Caco-2 (cell line): Measurements from ENCODE around the gene COL20A1. TPM values are rescaled to one million over a fixed set of nuclear protein-coding genes. Genes with fewer than 3 reads are reported as not detected.

Source experiments
- BruUV-seq: library from RNA; stranded (reverse); fragments of 400-500 nt; replicated peaks from 2 replicates; lab custom pipeline; 2021; lab: Mats Ljungman, UMichigan
- CTCF ChIA-PET: fragments of 300-600 bp; sonication (Branson Sonifier 250); formaldehyde crosslinking; loops from one replicate; lab custom pipeline; 2022; ENCODE audit warnings: antibody characterized with exemption; lab: Charles Lee
- POLR2A ChIA-PET: fragments of 300-600 bp; sonication (Branson Sonifier 250); formaldehyde crosslinking; loops from one replicate; lab custom pipeline; 2022; ENCODE audit warnings: antibody characterized with exemption; lab: Charles Lee
- DNase-seq, 2 experiments: peaks; one replicate each; pipeline versions ENCODE4 v3.0.0 to v3.0.0-alpha.2; 2020 to 2022
- H3K27me3 ChIP-seq: replicated peaks from 2 replicates; pipeline ENCODE4 v1.6.0; 2011; ENCODE audit warnings: low read length; ENCODE audit not compliant: control insufficient read depth, insufficient read depth
- H3K36me3 ChIP-seq: 2 replicates; pipeline ENCODE4 v1.5.1; 2011; ENCODE audit warnings: low read length; ENCODE audit not compliant: control insufficient read depth, insufficient read depth
- H3K4me1 ChIP-seq: fragments of 250-450 bp; sonication (Bioruptor Pico); 2 replicates; pipeline ENCODE4 v1.5.1; 2020; ENCODE audit warnings: mild to moderate bottlenecking
- H3K4me3 ChIP-seq: 2 replicates; pipeline ENCODE4 v1.5.1; 2011; ENCODE audit warnings: low read depth, mild to moderate bottlenecking, control low read depth, low read length
- H3K9me3 ChIP-seq: fragments of 250-450 bp; sonication (Bioruptor Pico); 2 replicates; pipeline ENCODE4 v1.5.1; 2020; ENCODE audit warnings: mild to moderate bottlenecking, moderate library complexity
- H3K27ac Mint-ChIP-seq: one replicate; pipeline ENCODE4 v1.8.0; 2022; ENCODE audit warnings: mixed read lengths; ENCODE audit not compliant: unreplicated experiment
- H3K27me3 Mint-ChIP-seq: one replicate; pipeline ENCODE4 v1.8.0; 2022; ENCODE audit warnings: mixed read lengths; ENCODE audit not compliant: insufficient read depth, unreplicated experiment
- H3K36me3 Mint-ChIP-seq: one replicate; pipeline ENCODE4 v1.8.0; 2022; ENCODE audit warnings: mild to moderate bottlenecking, mixed read lengths; ENCODE audit not compliant: insufficient read depth, unreplicated experiment
- H3K4me1 Mint-ChIP-seq: one replicate; pipeline ENCODE4 v1.8.0; 2022; ENCODE audit warnings: low read depth, mixed read lengths; ENCODE audit not compliant: unreplicated experiment
- H3K4me3 Mint-ChIP-seq: one replicate; pipeline ENCODE4 v1.8.0; 2022; ENCODE audit warnings: mild to moderate bottlenecking, moderate library complexity, mixed read lengths; ENCODE audit not compliant: unreplicated experiment
- H3K9me3 Mint-ChIP-seq: one replicate; pipeline ENCODE4 v1.8.0; 2022; ENCODE audit warnings: mixed read lengths; ENCODE audit not compliant: unreplicated experiment
- intact Hi-C: fragments of 100-400 bp; cut with micrococcal nuclease; formaldehyde crosslinking; loops from one replicate; pipeline ENCODE4 v1.10.0; 2022; ENCODE audit not compliant: unreplicated experiment
- total RNA-seq: library from RNA; stranded (reverse); gene quantifications from 2 replicates; pipeline ENCODE4 v1.2.3, GENCODE V29; 2022
- TF ChIP-seq, protein P1 (sequence below), 2 experiments: fragments of 200-600 bp in 1 of 2; IDR thresholded peaks; 1 replicate in 1 of 2; 2 replicates in 1 of 2; pipeline versions ENCODE4 v1.5.1 to v1.8.0; 2011 to 2022; ENCODE audit warnings: antibody characterized with exemption in 1 of 2, control low read depth in 1 of 2, inconsistent platforms in 1 of 2, low read depth in 1 of 2, low read length in 1 of 2, mild to moderate bottlenecking in 1 of 2, moderate library complexity in 1 of 2; ENCODE audit not compliant: insufficient read depth in 1 of 2, severe bottlenecking in 1 of 2, unreplicated experiment in 1 of 2

The COL20A1 gene
- total RNA-seq, 1 experiment from 2014 or later, result 0.27 TPM

- BruUV-seq, result no TSS peak
- Histone ChIP-seq H3K36me3 (no peaks in the 10 kb centered on the region), H3K4me3 (no peak overlapping the region), H3K27me3 (no peaks in the 10 kb centered on the region), H3K9me3 (no peaks in the 10 kb centered on the region), H3K4me1 (no peaks in the 10 kb centered on the region)
- Mint-ChIP-seq H3K9me3 (no peaks in the 10 kb centered on the region), H3K27ac (no peak overlapping the region), H3K36me3 (no peaks in the 10 kb centered on the region), H3K4me3 (no peak overlapping the region), H3K4me1 (no peaks in the 10 kb centered on the region), H3K27me3 (peaks cover 4% of the 10 kb centered on the region)
- CTCF ChIA-PET, result interaction anchor here (4.7 kb wide), 1 partner anchor 74 kb away, joined by 135 read pairs; no protein-coding TSS in a partner anchor
- DNase-seq, result no peak
- TF ChIP-seq, protein P1, sequence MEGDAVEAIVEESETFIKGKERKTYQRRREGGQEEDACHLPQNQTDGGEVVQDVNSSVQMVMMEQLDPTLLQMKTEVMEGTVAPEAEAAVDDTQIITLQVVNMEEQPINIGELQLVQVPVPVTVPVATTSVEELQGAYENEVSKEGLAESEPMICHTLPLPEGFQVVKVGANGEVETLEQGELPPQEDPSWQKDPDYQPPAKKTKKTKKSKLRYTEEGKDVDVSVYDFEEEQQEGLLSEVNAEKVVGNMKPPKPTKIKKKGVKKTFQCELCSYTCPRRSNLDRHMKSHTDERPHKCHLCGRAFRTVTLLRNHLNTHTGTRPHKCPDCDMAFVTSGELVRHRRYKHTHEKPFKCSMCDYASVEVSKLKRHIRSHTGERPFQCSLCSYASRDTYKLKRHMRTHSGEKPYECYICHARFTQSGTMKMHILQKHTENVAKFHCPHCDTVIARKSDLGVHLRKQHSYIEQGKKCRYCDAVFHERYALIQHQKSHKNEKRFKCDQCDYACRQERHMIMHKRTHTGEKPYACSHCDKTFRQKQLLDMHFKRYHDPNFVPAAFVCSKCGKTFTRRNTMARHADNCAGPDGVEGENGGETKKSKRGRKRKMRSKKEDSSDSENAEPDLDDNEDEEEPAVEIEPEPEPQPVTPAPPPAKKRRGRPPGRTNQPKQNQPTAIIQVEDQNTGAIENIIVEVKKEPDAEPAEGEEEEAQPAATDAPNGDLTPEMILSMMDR (IDR thresholded peaks at IDR 0.05; ENCODE audit: insufficient read depth in 1 of 2, low read depth in 1 of 2, low read length in 1 of 2, severe bottlenecking in 1 of 2, unreplicated experiment in 1 of 2), result no peak
- POLR2A ChIA-PET, result no interaction called here
- intact Hi-C loops, result loop anchor here (10.0 kb wide), 1 partner anchor 177 kb away; no protein-coding TSS in a partner anchor
Observed at GRCh38 chr20:63307538-63308217, 14.7 kb downstream of the COL20A1 start.

GRCh38 chr20:63308218-63308911 is 15.4 kb downstream of the COL20A1 start:
- no peaks in the 10 kb centered on the region for H3K4me1 ChIP-seq
- H3K36me3 ChIP-seq, result no peaks in the 10 kb centered on the region
- CTCF ChIA-PET, result interaction anchor here (1.4 to 4.7 kb wide), 7 partner anchors 9 to 85 kb away, joined by 4 to 135 read pairs (median 7); partner anchors contain the start of gene ARFGAP1
- no peaks in the 10 kb centered on the region for H3K9me3 Mint-ChIP-seq
- no peak overlapping the region for H3K27ac Mint-ChIP-seq
- TF ChIP-seq, protein P1 (IDR thresholded peaks at IDR 0.05; ENCODE audit: insufficient read depth in 1 of 2, low read depth in 1 of 2, low read length in 1 of 2, severe bottlenecking in 1 of 2, unreplicated experiment in 1 of 2), result no peak
- no peaks in the 10 kb centered on the region for H3K9me3 ChIP-seq
- H3K27me3 ChIP-seq, result no peaks in the 10 kb centered on the region
- H3K36me3 Mint-ChIP-seq, result no peaks in the 10 kb centered on the region
- no TSS peak for BruUV-seq
- POLR2A ChIA-PET, result no interaction called here
- no peak for DNase-seq
- peaks cover 3% of the 10 kb centered on the region for H3K27me3 Mint-ChIP-seq
- no peaks in the 10 kb centered on the region for H3K4me1 Mint-ChIP-seq
- no peak overlapping the region for H3K4me3 Mint-ChIP-seq
- H3K4me3 ChIP-seq, result no peak overlapping the region
- intact Hi-C loops, result loop anchor here (10.0 kb wide), 1 partner anchor 176 kb away; no protein-coding TSS in a partner anchor
